Stomach (tissue), 9 donors: Measurements from ENCODE around the gene CADM2. TPM values are rescaled to one million over a fixed set of nuclear protein-coding genes. Genes with fewer than 3 reads are reported as not detected.

Experiments
- DNase-seq, 2 donors: peaks; one replicate each; pipeline versions ENCODE4 v3.0.0 to v3.0.0-alpha.2; 2013 to 2019
- H3K27ac ChIP-seq, 5 donors: fragments of 200-600 bp in 4 of 5; sonication (generic) in 4 of 5; one replicate each; pipeline ENCODE4 v1.5.1; 2013 to 2019; ENCODE audit warnings: mild to moderate bottlenecking in 1 of 5, moderate library complexity in 1 of 5
- H3K27me3 ChIP-seq, 3 donors: fragments of 200-600 bp; sonication (generic); one replicate each; pipeline ENCODE4 v1.5.1; 2017 to 2019; ENCODE audit warnings: mixed run types in 1 of 3
- H3K36me3 ChIP-seq, 4 donors: fragments of 200-600 bp; sonication (generic); 1 replicate in 3 of 4; 2 replicates in 1 of 4; pipeline ENCODE4 v1.5.1; 2016 to 2019
- H3K4me1 ChIP-seq, 4 donors: fragments of 200-600 bp; sonication (generic); one replicate each; pipeline ENCODE4 v1.5.1; 2016 to 2019
- H3K4me3 ChIP-seq, 4 donors: fragments of 200-600 bp; sonication (generic) in 3 of 4; one replicate each; pipeline ENCODE4 v1.5.1; 2016 to 2019; ENCODE audit warnings: mild to moderate bottlenecking in 1 of 4
- H3K9me3 ChIP-seq, 4 donors: fragments of 200-600 bp; sonication (generic); one replicate each; pipeline ENCODE4 v1.5.1; 2016 to 2019
- POLR2A ChIP-seq, 4 donors: fragments of 450-650 bp; IDR thresholded peaks; one replicate each; pipeline ENCODE4 v1.6.1; 2016; ENCODE audit warnings: antibody characterized with exemption in 4 of 4, control low read depth in 2 of 4, mild to moderate bottlenecking in 1 of 4, moderate library complexity in 1 of 4
- POLR2AphosphoS5 ChIP-seq, 3 donors: sonication (generic); formaldehyde crosslinking; IDR thresholded peaks; one replicate each; pipeline ENCODE4 v1.6.1; 2016; ENCODE audit warnings: antibody characterized with exemption in 3 of 3
- WGBS, 5 donors: extraction: QIAGEN DNeasy Blood & Tissue Kit in 3 of 5; methylation state at CpG; one replicate each; pipeline versions ENCODE4 v1.1.5 to v1.1.7; 2013 to 2018; 5-methylcytosine and 5-hydroxymethylcytosine counted together
- intact Hi-C: fragments of 100-400 bp; cut with DNase I; formaldehyde crosslinking; loops from one replicate; pipeline ENCODE4 v1.15.1; 2023; ENCODE audit warnings: low total_unique reads
- polyA plus RNA-seq, 3 donors: library from polyadenylated mRNA; stranded (reverse); fragments of 200-250 nt; gene quantifications; one replicate each; pipeline ENCODE4 v1.2.3, GENCODE V29; 2013
- total RNA-seq, 5 donors: library from RNA; depleted of rRNA; stranded (reverse); fragments of >200 nt; gene quantifications; one replicate each; pipeline versions ENCODE4 v1.1.0 to v1.2.3, GENCODE V29; 2014 to 2016
- TF ChIP-seq, protein P1 (sequence below), 7 experiments: fragments of 450-650 bp in 4 of 7; fragments of 200-600 bp in 3 of 7; sonication (generic) in 3 of 7; IDR thresholded peaks; one replicate each; pipeline ENCODE4 v1.5.1; 2016 to 2019; ENCODE audit warnings: antibody characterized with exemption in 7 of 7, control low read depth in 2 of 7, mild to moderate bottlenecking in 1 of 7
- donor health status: healthy with polysubstance abuse.
- donor health status: Bipolar disorder and iron deficiency.
- donor health status: healthy.

Gene CADM2
- total and polyA plus RNA-seq, 8 donors: 0.29 to 8.1 (median 2.0) TPM; not detected in 1

DNA sequence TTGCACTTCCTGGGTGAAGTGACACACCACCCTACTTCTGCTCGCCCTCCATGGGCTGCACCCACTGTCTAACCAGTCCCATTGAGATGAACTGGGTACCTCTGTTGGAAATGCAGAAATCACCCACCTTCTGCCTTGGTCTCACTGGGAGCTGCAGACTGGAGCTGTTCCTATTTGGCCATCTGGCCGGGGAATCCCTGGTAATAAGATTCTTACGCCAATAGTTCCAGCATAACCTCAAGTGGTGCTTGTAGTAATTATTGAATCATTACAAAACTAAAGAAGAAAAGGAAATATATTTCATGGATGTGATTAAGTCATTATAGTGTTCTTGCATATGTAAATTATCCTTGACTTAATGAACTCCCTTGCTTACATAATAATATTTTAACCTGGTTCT is 841.9 kb downstream of the CADM2 start:
- Histone ChIP-seq H3K9me3 (peaks cover 0 to 4% (median 0%) of the 10 kb centered on the region in 4 donors), H3K27me3 (no peaks in the 10 kb centered on the region), H3K36me3 (no peaks in the 10 kb centered on the region), H3K4me1 (peaks cover 0 to 7% (median 0%) of the 10 kb centered on the region in 4 donors), H3K4me3 (no peak overlapping the region), H3K27ac (no peak overlapping the region)
- 77 to 98% (median 81%) methylated on average over 3 of the region's 3 CpGs for WGBS, 5 donors
- DNase-seq: no peak
- intact Hi-C loops: no loop called here
- TF ChIP-seq, protein P1, sequence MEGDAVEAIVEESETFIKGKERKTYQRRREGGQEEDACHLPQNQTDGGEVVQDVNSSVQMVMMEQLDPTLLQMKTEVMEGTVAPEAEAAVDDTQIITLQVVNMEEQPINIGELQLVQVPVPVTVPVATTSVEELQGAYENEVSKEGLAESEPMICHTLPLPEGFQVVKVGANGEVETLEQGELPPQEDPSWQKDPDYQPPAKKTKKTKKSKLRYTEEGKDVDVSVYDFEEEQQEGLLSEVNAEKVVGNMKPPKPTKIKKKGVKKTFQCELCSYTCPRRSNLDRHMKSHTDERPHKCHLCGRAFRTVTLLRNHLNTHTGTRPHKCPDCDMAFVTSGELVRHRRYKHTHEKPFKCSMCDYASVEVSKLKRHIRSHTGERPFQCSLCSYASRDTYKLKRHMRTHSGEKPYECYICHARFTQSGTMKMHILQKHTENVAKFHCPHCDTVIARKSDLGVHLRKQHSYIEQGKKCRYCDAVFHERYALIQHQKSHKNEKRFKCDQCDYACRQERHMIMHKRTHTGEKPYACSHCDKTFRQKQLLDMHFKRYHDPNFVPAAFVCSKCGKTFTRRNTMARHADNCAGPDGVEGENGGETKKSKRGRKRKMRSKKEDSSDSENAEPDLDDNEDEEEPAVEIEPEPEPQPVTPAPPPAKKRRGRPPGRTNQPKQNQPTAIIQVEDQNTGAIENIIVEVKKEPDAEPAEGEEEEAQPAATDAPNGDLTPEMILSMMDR (IDR thresholded peaks at IDR 0.05): no peak

DNA sequence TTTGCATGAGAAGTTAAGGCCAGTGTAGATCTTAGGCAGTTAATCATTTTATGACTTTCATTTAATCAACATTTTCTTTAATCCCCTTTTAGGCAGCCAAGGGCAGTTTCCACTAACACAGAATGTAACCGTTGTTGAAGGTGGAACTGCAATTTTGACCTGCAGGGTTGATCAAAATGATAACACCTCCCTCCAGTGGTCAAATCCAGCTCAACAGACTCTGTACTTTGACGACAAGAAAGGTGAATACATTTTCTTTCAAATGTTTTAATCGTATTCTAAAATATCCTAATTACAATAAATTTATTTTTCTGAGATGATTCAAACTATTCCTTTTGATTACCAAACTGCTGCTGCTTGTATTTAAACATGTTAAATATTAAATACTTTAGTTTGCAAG is 843.2 kb downstream of the CADM2 start:
- H3K27me3 ChIP-seq: no peaks in the 10 kb centered on the region

DNA sequence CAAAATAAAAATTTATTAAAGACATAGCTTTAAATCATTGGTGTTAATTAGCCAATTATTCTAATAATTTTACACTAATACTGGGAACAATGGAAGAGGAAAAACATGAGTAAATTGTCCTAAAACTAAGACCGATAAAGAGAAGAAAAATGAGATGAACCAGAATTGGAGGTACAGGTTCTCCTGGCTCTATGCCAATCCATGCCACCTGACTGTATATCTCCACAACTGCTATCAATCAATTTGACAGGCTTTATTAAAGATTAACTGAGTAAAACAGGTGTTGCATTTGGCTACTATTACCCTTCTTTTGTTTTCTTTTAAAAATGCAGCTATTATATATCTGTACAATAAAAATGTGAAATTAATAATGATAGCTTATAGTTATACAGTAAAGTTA is 850.0 kb downstream of the CADM2 start:
- Histone ChIP-seq H3K27ac (no peak overlapping the region), H3K36me3 (no peaks in the 10 kb centered on the region), H3K27me3 (no peaks in the 10 kb centered on the region), H3K9me3 (no peaks in the 10 kb centered on the region), H3K4me1 (peaks cover 0 to 8% (median 0%) of the 10 kb centered on the region in 4 donors), H3K4me3 (no peak overlapping the region)
- WGBS, 5 donors: 34 to 56% (median 41%) methylated on average over 1 of the region's 1 CpG
- intact Hi-C loops: no loop called here
- TF ChIP-seq, protein P1 (IDR thresholded peaks at IDR 0.05): no peak
- no peak for TF ChIP-seq POLR2A (IDR thresholded peaks at IDR 0.05)
- TF ChIP-seq POLR2AphosphoS5 (IDR thresholded peaks at IDR 0.05): no peak
- DNase-seq: peak in 1 of 2 donors; percentile 60

More for the DNA sequence above, 843.2 kb downstream of the CADM2 start:
- TF ChIP-seq, protein P1 (IDR thresholded peaks at IDR 0.05): peak in 3 of 7 experiments; percentile 8 to 22 (median 18)
- no peak for TF ChIP-seq POLR2AphosphoS5 (IDR thresholded peaks at IDR 0.05)
- peak in 1 of 2 donors; percentile 53 for DNase-seq
- Histone ChIP-seq H3K4me3 (no peak overlapping the region), H3K4me1 (peaks cover 0 to 7% (median 0%) of the 10 kb centered on the region in 4 donors), H3K27ac (no peak overlapping the region), H3K9me3 (peaks cover 0 to 4% (median 0%) of the 10 kb centered on the region in 4 donors), H3K36me3 (no peaks in the 10 kb centered on the region)
- intact Hi-C loops: no loop called here
- WGBS, 5 donors: 12 to 20% (median 16%) methylated on average over 3 of the region's 3 CpGs

DNA sequence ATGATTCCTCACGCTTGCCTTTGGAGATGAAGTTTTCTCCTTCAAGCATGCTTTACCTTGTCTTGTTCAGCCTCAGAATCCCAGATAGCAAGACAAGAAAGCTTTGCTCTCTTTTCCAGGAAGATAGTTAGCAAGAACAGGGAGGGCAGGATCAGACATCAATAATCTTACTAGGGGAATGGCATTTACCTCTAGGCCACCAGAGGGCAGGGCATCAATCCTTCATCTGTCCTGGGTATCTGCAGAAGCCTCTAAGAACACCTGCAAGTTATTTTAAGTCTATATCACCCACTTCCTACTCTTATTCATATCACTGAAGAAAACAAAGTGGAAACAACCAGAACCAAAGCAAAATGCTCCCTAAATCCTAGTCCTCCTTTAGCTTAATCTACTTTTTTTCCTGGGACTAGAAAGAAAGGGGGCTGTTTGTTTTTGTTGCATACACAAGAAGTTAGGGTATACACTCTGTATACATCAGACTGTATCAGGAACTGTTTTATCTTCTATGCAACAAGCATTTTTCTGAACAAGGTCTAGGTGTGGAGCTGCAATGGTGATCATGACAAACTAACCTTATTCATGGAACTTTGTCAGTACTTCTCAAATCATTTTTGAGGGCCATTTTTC is 862.5 kb downstream of the CADM2 start:
- intact Hi-C loops: no loop called here
- WGBS, 5 donors: 45 to 63% (median 55%) methylated on average over 1 of the region's 1 CpG
- H3K4me1 ChIP-seq: no peaks in the 10 kb centered on the region
- TF ChIP-seq, protein P1 (IDR thresholded peaks at IDR 0.05): peak in 4 of 7 experiments; percentile 25 to 41 (median 38)
- no peak for TF ChIP-seq POLR2A (IDR thresholded peaks at IDR 0.05)
- DNase-seq: peak; percentile 31 to 59
- H3K4me3 ChIP-seq: no peak overlapping the region
- H3K27me3 ChIP-seq: no peaks in the 10 kb centered on the region
- H3K27ac ChIP-seq: no peak overlapping the region
- no peaks in the 10 kb centered on the region for H3K9me3 ChIP-seq
- no peaks in the 10 kb centered on the region for H3K36me3 ChIP-seq
